ENCODE data around the gene ANKRD23.

ANKRD23 gene

GRCh38 chr2:96883306-96883705 is 39.5 kb upstream of the ANKRD23 start:
- H3K27me3 ChIP-seq (ENCODE audit: control insufficient read depth, insufficient read depth, low read length): peaks cover 28% of the 10 kb centered on the region

DNA sequence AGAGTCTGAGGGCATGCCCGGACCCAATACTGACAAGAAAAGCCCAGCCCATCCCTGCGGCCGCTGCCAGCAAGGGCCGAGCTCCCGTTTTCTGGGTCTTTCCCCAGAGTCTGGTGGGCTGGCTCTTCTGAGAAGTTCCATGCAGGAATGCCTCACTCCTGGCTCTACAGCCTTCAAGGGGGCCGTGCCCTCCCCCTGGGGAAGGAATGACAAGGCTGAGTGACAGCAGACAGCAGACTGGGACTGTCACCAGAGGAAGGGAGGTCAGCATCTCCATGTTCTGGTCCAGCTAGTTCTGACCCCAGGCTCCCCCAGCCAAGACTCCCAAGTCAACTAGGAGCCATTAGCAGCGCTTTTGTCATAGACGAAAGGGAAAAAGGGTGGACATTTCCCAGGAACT is 39.1 kb upstream of the ANKRD23 start:
- Histone ChIP-seq H3K9me3 (replicated peaks; ENCODE audit: low read length) (no peaks in the 10 kb centered on the region), H3K4me3 (ENCODE audit: low read length) (no peak overlapping the region), H3K27me3 (ENCODE audit: control insufficient read depth, insufficient read depth, low read length) (peaks cover 28% of the 10 kb centered on the region), H3K4me2 (ENCODE audit: low read length) (no peak overlapping the region), H3K9ac (ENCODE audit: low read depth, low read length) (no peak overlapping the region), H3K36me3 (ENCODE audit: insufficient read depth, low read length) (no peaks in the 10 kb centered on the region), H3K4me1 (ENCODE audit: control insufficient read depth, insufficient read depth, low read length) (peaks cover 26% of the 10 kb centered on the region)

More at GRCh38 chr2:96883306-96883705, 39.5 kb upstream of the ANKRD23 start:
- H3K9me3 ChIP-seq (replicated peaks; ENCODE audit: low read length): no peaks in the 10 kb centered on the region
- no peak overlapping the region for H3K4me2 ChIP-seq (ENCODE audit: low read length)
- H3K9ac ChIP-seq (ENCODE audit: low read depth, low read length): no peak overlapping the region
- H3K4me1 ChIP-seq (ENCODE audit: control insufficient read depth, insufficient read depth, low read length): peaks cover 26% of the 10 kb centered on the region
- no peaks in the 10 kb centered on the region for H3K36me3 ChIP-seq (ENCODE audit: insufficient read depth, low read length)
- no peak overlapping the region for H3K4me3 ChIP-seq (ENCODE audit: low read length)

DNA sequence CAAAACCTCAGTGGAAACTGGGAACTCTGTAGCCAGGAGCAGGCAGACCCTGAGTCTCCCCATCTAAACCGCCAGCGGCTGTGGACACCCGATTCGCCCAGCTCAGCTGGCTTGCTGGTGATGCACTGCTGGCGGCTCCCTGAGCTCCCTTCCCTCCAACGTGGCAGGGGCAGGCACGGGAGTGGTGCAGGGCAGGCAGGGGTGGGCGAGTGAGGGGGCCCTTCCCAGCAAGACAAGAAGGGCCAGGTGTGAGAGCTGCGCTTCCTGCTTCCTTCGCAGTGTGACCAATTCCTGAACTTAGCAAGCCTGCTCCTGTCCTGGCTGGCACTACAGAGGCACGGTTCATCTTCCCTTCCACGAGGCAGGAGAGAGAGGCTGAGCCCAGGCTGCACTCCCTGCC is 38.4 kb upstream of the ANKRD23 start:
- H3K9me3 ChIP-seq (replicated peaks; ENCODE audit: low read length): no peaks in the 10 kb centered on the region
- H3K9ac ChIP-seq (ENCODE audit: low read depth, low read length): no peak overlapping the region
- H3K4me2 ChIP-seq (ENCODE audit: low read length): no peak overlapping the region
- H3K27me3 ChIP-seq (ENCODE audit: control insufficient read depth, insufficient read depth, low read length): peaks cover 24% of the 10 kb centered on the region
- H3K4me1 ChIP-seq (ENCODE audit: control insufficient read depth, insufficient read depth, low read length): peaks cover 26% of the 10 kb centered on the region
- no peaks in the 10 kb centered on the region for H3K36me3 ChIP-seq (ENCODE audit: insufficient read depth, low read length)
- no peak overlapping the region for H3K4me3 ChIP-seq (ENCODE audit: low read length)

GRCh38 chr2:96881349-96882195 is 37.8 kb upstream of the ANKRD23 start:
- Histone ChIP-seq H3K36me3 (ENCODE audit: insufficient read depth, low read length) (no peaks in the 10 kb centered on the region), H3K9ac (ENCODE audit: low read depth, low read length) (no peak overlapping the region), H3K4me1 (ENCODE audit: control insufficient read depth, insufficient read depth, low read length) (peaks cover 32% of the 10 kb centered on the region), H3K9me3 (replicated peaks; ENCODE audit: low read length) (no peaks in the 10 kb centered on the region), H3K27me3 (ENCODE audit: control insufficient read depth, insufficient read depth, low read length) (peaks cover 23% of the 10 kb centered on the region), H3K4me3 (ENCODE audit: low read length) (no peak overlapping the region), H3K4me2 (ENCODE audit: low read length) (no peak overlapping the region)

GRCh38 chr2:96880891-96881273 is 37.1 kb upstream of the ANKRD23 start:
- no peak overlapping the region for H3K4me2 ChIP-seq (ENCODE audit: low read length)
- H3K27me3 ChIP-seq (ENCODE audit: control insufficient read depth, insufficient read depth, low read length): peaks cover 23% of the 10 kb centered on the region
- H3K4me1 ChIP-seq (ENCODE audit: control insufficient read depth, insufficient read depth, low read length): peaks cover 38% of the 10 kb centered on the region
- no peaks in the 10 kb centered on the region for H3K36me3 ChIP-seq (ENCODE audit: insufficient read depth, low read length)
- H3K9me3 ChIP-seq (replicated peaks; ENCODE audit: low read length): no peaks in the 10 kb centered on the region
- no peak overlapping the region for H3K4me3 ChIP-seq (ENCODE audit: low read length)
- no peak overlapping the region for H3K9ac ChIP-seq (ENCODE audit: low read depth, low read length)

GRCh38 chr2:96879545-96880040 is 35.8 kb upstream of the ANKRD23 start:
- Histone ChIP-seq H3K4me3 (ENCODE audit: low read length) (no peak overlapping the region), H3K4me2 (ENCODE audit: low read length) (no peak overlapping the region), H3K9ac (ENCODE audit: low read depth, low read length) (no peak overlapping the region), H3K36me3 (ENCODE audit: insufficient read depth, low read length) (no peaks in the 10 kb centered on the region), H3K27me3 (ENCODE audit: control insufficient read depth, insufficient read depth, low read length) (peaks cover 23% of the 10 kb centered on the region), H3K4me1 (ENCODE audit: control insufficient read depth, insufficient read depth, low read length) (peaks cover 51% of the 10 kb centered on the region), H3K9me3 (replicated peaks; ENCODE audit: low read length) (no peaks in the 10 kb centered on the region)

GRCh38 chr2:96878796-96879544 is 35.1 kb upstream of the ANKRD23 start:
- Histone ChIP-seq H3K9me3 (replicated peaks; ENCODE audit: low read length) (no peaks in the 10 kb centered on the region), H3K27me3 (ENCODE audit: control insufficient read depth, insufficient read depth, low read length) (peaks cover 23% of the 10 kb centered on the region), H3K4me3 (ENCODE audit: low read length) (no peak overlapping the region), H3K9ac (ENCODE audit: low read depth, low read length) (peak overlapping the region; percentile 33), H3K4me2 (ENCODE audit: low read length) (no peak overlapping the region), H3K36me3 (ENCODE audit: insufficient read depth, low read length) (no peaks in the 10 kb centered on the region), H3K4me1 (ENCODE audit: control insufficient read depth, insufficient read depth, low read length) (peaks cover 58% of the 10 kb centered on the region)

DNA sequence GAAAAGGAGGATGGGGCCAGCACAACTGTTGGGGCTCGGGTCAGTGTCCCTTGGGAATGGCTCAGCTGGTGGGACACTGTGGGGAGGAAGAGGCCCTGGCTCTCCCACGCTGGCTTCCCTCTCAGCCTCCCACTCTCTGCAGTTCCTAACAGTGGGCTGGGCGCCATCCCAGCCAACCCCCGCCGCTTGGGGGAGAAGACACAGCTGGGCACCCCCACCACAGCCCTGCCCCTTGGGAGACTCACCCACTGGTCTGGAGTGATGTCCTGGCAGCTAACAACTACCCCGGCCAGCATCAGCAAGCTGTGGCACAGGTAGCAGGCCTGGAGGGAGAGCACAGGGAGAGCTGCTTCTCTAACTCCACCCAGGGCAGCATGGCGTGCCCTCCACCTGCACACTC is 34.4 kb upstream of the ANKRD23 start:
- H3K36me3 ChIP-seq (ENCODE audit: insufficient read depth, low read length): no peaks in the 10 kb centered on the region
- H3K4me2 ChIP-seq (ENCODE audit: low read length): peak overlapping the region; percentile 59
- peak overlapping the region; percentile 33 for H3K9ac ChIP-seq (ENCODE audit: low read depth, low read length)
- H3K4me1 ChIP-seq (ENCODE audit: control insufficient read depth, insufficient read depth, low read length): peaks cover 66% of the 10 kb centered on the region
- H3K4me3 ChIP-seq (ENCODE audit: low read length): peak overlapping the region; percentile 24
- H3K9me3 ChIP-seq (replicated peaks; ENCODE audit: low read length): no peaks in the 10 kb centered on the region
- peaks cover 18% of the 10 kb centered on the region for H3K27me3 ChIP-seq (ENCODE audit: control insufficient read depth, insufficient read depth, low read length)

DNA sequence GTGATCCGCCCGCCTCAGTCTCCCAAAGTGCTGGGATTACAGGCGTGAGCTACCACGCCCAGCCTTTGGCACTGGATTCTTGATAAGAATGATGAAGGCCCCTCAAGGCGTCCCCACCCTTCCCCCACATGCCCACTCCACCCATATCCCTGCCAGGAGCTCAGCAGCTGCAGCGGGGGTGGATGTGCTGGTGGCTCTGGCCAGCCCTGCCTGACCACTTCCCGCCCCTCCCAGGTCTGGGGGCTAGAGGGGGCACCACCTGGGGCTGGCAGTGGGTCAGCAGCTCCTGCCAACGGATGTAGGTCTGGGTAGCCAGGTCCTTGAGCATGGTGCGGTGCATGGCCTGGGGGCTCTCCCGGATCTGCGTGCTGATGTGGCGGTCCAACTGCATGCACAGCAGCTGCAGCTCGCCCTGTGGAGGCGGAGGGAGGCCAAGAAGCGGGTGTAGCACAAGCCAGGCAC is 33.8 kb upstream of the ANKRD23 start:
- Histone ChIP-seq H3K9ac (ENCODE audit: low read depth, low read length) (peak overlapping the region; percentile 36), H3K4me1 (ENCODE audit: control insufficient read depth, insufficient read depth, low read length) (peaks cover 71% of the 10 kb centered on the region), H3K9me3 (replicated peaks; ENCODE audit: low read length) (no peaks in the 10 kb centered on the region), H3K27me3 (ENCODE audit: control insufficient read depth, insufficient read depth, low read length) (peaks cover 13% of the 10 kb centered on the region), H3K4me2 (ENCODE audit: low read length) (peak overlapping the region; percentile 59), H3K36me3 (ENCODE audit: insufficient read depth, low read length) (no peaks in the 10 kb centered on the region), H3K4me3 (ENCODE audit: low read length) (no peak overlapping the region)

DNA sequence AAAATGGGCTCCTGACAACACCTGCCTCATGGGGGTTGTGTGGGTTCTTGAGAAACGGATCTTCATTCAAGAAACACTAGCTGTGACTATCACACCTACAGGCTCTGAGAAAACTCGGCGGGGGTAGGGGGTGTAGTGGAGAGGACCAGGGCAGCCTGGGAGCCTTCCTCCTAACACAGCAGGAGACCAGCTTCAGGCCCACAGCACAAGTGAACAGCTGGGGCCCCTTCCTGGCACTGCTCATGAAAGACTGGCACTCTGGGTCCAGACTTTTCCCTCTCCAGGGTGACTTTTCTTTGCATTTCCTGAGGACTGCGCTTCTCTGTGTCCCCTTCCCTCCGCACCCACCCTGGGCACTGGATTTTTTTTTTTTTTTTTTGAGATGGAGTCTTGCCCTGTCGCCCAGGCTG is 33.2 kb upstream of the ANKRD23 start:
- Histone ChIP-seq H3K9ac (ENCODE audit: low read depth, low read length) (peak overlapping the region; percentile 36), H3K36me3 (ENCODE audit: insufficient read depth, low read length) (no peaks in the 10 kb centered on the region), H3K27me3 (ENCODE audit: control insufficient read depth, insufficient read depth, low read length) (peaks cover 7% of the 10 kb centered on the region), H3K4me2 (ENCODE audit: low read length) (peak overlapping the region; percentile 59), H3K4me1 (ENCODE audit: control insufficient read depth, insufficient read depth, low read length) (peaks cover 67% of the 10 kb centered on the region), H3K4me3 (ENCODE audit: low read length) (no peak overlapping the region), H3K9me3 (replicated peaks; ENCODE audit: low read length) (no peaks in the 10 kb centered on the region)

DNA sequence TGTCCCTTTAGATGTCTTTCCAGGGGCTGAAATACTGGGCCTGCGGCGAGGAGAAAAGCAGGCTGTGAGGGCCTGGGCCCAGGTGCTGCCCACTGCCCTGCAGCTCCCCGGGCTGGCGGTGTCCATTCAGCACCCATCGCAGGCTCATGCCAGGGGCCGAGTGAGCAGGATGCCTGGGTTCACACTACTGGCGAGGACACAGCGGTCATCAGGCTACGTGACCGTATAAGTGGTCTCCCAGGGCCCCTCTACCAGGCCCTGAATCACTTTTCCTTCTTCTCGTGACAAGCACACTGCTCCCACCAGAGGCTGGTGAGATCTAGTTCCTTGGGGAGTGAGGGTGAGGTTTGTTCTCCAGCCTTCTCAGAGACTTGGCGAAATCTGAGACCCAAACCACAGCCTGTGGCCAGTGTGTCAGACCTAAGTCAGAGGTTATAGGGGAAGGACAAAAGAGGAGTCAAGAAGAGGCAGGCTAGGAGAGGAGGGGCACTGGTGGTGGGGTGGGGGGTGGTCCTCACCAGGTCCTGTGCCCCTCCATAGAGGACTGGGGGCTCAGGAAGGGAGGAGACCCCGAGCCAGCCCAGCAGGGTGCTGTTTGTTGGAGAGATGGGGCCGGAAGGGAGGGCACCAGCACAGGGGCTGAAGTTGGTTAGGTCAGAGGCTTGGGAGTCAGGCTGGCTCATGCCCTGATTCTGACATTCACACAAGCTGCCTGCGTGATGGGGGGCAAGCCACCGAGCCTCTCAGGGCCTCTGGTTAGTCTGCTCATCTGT is 32.6 kb upstream of the ANKRD23 start:
- H3K4me1 ChIP-seq (ENCODE audit: control insufficient read depth, insufficient read depth, low read length): peaks cover 66% of the 10 kb centered on the region

More for the DNA sequence above, 32.6 kb upstream of the ANKRD23 start:
- Histone ChIP-seq H3K4me3 (ENCODE audit: low read length) (peak overlapping the region; percentile 8), H3K36me3 (ENCODE audit: insufficient read depth, low read length) (no peaks in the 10 kb centered on the region), H3K27me3 (ENCODE audit: control insufficient read depth, insufficient read depth, low read length) (peaks cover under 1% of the 10 kb centered on the region), H3K4me2 (ENCODE audit: low read length) (peak overlapping the region; percentile 59), H3K9me3 (replicated peaks; ENCODE audit: low read length) (no peaks in the 10 kb centered on the region), H3K9ac (ENCODE audit: low read depth, low read length) (peak overlapping the region; percentile 70)
